GM21717 (cell line): ENCODE data around the gene MYO5A.
"Not testable (repeated sequence)": the region's sequence is repeated elsewhere in the genome, so short reads cannot be mapped to it uniquely, and the experiment has no call there.

ENCODE experiments used
- ATAC-seq: cut with Tn5 transposase; IDR thresholded peaks from one replicate; pipeline ENCODE4 v1.9.1; 2021; ENCODE audit warnings: mild to moderate bottlenecking, moderate library complexity; ENCODE audit not compliant: unreplicated experiment

The MYO5A gene

DNA sequence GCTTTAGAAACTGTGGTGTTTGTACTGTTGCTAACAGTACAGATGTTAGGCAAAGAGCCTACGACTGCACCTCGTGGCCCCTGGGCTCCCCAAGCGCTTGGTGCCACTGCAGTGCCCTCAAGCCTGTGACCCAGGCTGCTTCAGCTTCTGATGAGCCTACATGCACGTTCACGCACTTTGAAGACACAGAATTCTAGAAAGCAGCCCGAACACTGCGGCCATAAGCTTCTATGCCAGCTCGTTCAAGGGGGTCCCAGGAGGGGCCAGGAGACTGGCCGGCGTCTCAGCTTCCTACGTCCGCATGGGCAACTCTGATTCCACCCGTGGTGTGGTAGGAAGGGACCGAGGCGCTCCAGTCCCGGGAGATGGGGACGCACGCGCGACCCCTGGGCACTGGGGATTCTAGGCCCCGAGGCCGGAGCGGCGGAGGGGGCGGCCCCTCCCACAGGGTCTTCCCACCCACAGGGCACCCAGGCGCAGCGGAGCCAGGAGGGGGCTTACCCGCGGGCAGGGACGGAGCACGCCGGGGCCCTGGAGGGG, 233.7 kb downstream of the MYO5A start:
- no peak for ATAC-seq

DNA sequence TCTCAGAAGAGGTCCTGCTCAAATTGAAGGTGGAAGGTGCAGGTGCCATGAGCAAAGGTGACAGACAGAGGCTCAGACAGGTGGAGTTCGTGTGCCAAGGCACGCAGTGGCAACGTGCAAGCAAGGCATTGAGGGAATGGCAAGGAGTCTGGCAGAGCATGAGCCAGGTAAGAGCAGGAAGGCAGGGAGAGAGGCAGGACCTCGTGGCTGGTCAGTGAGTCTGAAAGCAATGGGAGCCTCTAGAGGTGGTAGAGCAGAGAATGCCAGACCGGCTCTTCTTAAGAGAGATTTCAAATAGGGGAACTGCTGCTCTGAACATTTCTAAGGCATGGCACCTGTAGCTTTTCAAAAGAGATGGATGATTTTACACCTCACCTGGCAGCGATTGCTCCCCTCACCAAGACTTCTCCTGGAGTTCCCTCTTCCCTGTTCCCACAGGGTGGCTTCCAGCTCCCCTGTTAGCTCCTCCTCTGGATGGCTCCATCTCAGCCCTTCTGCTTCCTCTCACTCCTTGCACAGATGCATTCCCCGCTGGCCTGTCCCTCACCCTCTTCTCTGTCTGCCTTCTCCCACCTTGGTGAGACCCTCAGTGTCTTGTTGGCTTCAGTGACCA, 235.8 kb downstream of the MYO5A start:
- no peak for ATAC-seq

DNA sequence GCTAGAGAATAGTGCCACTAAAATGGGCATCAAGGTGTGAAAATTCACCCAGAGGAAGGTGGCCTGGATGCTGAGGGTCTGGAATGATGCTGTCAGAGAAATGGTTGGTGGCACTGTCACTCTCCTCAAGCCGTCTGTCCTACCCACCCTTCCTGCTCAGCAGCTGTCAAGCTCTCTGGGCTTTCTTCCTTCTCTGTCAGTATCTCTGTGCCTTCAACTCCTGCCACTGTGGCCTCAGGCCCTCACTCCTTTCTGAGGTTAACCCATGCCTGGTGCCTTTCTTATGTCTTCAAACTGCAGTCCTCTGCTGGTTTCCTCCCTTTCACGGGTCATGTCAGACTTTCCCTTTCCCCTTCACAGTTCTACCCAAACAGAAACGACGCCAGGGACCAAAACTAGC, 237.5 kb downstream of the MYO5A start:
- peak; percentile 58 for ATAC-seq

DNA sequence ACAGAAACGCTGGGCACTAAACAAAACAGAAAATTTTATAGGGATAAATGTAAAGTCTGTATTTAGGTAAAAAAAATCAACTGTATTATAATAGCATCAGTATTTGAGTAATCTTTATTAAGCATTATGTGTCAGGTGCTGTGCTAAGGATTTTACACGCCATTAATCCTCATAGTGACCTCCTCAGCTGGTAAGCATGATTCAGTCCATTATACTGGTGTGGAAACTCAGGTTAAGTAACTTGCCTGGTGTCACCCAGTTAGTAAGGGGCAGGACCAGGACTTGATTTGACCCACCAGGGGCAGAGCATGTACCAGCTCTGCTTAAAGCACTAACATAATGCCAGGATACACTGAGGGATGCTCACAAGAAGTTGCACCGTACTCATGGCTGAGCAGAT, 237.9 kb downstream of the MYO5A start:
- no peak for ATAC-seq

- peak; percentile 46 for ATAC-seq
These were observed 238.4 kb downstream of the MYO5A start for GRCh38 chr15:52290329-52290728.

GRCh38 chr15:52289629-52290081, 239.0 kb downstream of the MYO5A start:
- no peak for ATAC-seq

DNA sequence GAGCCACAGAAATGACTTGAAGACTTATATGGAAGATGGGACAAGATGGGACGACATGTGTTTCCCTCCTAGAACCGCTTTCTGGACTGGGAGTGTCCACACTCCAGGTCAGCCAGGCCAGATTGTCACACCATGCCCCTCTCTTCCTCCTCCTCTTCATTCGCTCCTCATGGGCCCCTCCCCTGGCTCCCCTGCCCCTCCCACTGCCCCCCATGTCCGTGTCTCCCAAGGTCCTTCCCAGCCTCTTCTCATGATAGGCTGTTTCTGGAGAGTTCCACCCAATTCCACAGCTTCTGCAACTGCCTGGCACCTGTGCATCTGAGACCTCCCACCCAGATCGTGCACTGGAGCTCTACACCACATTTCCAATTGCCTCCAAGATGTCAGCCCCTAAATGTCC, 239.7 kb downstream of the MYO5A start:
- ATAC-seq, result no peak

DNA sequence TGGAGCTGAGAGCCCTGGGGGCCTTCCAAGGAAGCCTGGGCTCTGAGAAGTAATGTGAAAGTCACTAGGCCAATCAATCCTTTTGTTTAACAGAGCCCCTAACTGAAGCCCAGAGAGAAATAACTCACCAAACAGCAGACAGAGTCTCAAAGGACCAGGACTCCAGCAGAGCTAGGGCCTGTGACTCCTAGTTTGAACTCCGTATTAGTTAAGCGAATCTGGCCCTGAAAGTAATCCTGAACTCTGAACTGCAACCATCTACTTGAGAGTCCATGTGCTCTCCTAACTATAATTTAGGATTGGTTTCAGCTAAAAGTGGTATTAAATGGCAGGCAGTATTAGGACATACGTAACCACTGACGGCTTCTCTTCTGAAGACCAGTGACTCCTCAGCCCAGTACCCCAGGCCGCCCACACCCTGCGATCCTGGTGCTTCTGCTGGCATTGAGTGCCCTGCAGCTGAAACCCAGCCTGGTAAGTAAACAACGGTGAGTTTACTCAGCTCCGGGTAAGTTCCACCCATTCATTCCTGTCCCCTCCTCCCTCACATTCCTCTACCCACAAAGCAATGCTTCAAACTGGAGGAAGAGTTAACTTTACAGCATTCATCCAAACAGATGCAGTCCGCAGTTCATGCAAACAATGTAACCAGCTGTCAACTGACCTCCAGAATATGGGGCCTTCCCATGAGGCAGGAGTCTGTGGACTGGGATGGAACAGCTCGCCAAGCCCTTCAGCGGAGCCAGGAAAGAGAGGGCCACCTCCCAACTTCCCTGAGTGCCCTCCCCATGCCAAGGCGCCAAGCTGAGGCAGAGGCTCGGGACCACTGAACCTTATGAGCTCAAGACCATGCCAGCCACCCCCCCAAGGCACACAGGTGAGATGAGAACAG, 240.4 kb downstream of the MYO5A start:
- no peak for ATAC-seq

DNA sequence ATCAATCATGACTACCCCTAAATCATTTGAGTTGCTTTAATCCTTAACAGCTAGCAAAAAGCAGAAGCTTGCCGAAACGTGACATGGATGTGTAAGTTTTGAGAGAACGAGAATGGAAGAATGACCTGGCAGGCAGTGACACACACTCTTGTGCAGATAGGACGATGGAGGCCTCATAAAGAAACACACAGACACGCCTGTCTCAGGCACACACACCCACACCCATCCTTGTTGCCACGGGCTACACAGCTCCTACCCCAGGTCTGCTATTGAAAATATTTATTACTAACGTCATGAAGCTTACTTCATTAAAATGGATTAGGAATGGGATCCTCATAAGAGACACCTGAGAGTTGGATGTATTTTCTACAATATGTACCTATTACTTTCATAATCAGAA, 241.6 kb downstream of the MYO5A start:
- ATAC-seq, result no peak

GRCh38 chr15:52285941-52286340, 242.7 kb downstream of the MYO5A start:
- ATAC-seq, result not testable (repeated sequence)

DNA sequence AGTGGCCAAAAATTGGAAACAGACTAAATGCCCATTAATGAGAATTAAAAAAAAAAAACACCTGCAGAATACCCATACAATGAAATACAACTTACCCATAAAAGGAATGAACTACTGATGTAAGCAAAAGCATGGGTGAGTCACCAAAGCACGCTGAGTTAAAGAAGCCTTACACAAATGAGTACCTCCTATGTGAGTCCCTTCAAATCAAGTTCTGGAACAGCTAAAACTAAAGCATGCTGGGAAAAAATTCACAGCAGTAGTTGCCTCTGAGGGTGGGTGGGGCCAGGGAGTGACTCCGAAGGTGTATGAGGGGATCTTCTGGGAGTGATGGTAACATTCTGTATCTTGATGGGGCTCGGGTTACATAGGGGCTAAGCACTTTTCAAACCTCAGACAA, 244.5 kb downstream of the MYO5A start:
- no peak for ATAC-seq

DNA sequence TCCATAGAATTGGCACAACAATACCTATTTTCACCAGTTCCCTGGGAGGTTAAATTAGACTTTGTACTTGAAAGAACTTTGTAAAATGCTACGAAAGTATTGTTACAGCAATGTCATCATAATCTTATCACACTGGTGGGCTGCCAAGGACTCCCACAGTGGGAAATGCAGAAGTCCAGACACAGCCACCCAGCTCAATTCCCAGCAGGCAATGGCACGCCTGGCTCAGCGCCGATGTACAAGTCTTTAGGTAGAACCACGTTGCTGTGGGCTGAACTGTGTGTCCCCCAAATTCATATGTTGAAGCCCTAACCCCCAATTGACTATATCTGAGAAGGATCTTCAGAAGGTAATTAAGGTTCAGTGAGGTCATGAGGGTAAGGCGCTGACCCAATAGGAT, 245.4 kb downstream of the MYO5A start:
- ATAC-seq, result no peak

- ATAC-seq, result no peak
These were observed 246.3 kb downstream of the MYO5A start for GRCh38 chr15:52282418-52282817.

DNA sequence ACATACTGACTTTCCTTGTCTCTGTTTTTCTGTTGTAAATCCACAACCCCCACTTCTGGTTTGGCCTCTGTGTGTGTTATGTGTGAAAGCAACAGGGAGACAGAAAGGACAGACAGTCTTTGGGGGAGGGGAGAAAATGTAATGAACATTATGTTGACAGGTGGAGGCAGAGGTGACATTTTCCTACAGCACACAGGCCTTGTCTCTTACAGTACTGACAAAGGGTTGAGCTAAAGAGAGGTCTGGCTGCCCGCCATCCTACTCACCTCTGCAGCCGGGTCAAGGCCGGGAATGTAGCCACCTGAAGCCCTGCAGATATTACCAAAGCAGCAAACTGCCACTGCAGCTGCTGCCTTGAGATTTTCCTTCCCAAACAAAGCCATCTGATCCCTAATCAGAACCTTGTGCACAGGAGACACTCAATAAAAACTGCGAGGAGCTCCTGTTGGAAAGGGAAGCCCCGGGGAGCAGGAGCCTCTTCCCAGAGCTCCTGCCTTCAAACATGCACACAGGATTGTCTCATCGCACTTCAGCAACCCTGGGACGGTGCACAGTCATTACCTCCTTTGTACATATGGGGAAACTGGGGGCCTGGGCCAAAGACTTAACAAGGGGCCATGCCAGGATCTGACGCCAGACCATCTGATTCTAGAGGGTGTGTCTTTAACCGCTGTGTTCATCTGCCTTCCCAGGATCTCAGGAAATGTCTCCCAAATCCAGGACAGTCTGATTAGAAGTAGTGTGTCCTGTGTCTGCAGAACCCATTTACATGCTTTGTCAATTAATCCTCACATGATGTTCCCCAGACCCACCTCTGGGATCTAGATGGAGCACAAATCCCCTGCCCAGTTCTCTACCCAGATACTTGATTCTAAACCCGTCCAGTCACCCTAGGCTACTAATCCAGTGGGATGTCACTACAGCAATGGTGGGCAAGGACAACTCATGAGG, 247.3 kb downstream of the MYO5A start:
- no peak for ATAC-seq

GRCh38 chr15:52280326-52281084, 248.2 kb downstream of the MYO5A start:
- no peak for ATAC-seq

- ATAC-seq, result no peak
These were observed 249.9 kb downstream of the MYO5A start for GRCh38 chr15:52278636-52279367.

DNA sequence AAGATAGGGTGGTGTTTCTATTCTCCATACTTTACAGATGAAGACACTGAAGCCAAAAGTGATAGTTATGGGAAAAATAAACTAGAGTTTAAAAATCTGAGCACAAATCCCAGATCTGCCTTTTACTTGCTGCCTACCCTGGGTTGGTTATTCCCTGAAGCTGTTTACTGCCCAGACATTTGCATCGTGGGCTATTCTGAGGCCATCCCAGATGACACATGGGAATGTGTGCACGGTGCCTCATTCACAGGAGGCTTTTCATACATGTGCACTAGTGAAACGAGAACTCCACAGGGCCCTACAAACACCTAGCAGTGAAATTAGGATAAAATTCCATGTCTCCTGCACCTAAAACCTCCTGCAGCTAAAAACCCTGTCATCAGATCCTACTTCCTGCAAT, 250.5 kb downstream of the MYO5A start:
- no peak for ATAC-seq

DNA sequence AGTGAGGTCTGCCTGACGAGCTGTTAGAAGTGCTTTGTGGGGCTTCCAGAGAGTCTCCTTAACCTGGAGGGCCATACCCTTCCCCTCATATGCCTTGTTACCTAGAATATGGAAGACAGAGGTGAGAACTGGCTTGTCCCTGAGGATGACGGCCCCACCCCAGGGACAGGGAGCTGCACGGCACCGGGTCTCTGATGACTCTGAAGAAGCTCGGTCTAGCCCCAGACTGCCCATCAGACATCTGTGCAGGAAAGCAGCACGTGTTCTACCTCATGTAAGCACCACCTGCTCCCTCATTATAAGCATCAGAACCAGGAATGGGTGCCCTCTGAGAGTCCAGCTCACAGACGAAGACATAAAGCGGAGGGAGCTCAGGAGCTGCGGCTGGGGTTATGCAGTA, 251.1 kb downstream of the MYO5A start:
- no peak for ATAC-seq

GRCh38 chr15:52276256-52276770, 252.4 kb downstream of the MYO5A start:
- no peak for ATAC-seq
